HCT116 (cell line): ENCODE results near the gene RBM20.
"Not testable (repeated sequence)": the region's sequence is repeated elsewhere in the genome, so short reads cannot be mapped to it uniquely, and the experiment has no call there.

Experiments
- CBX3 ChIP-seq: IDR thresholded peaks from 2 replicates; pipeline ENCODE4 v1.6.1; 2012; ENCODE audit warnings: low read depth
- CEBPB ChIP-seq: IDR thresholded peaks from 2 replicates; pipeline ENCODE4 v1.6.1; 2012; ENCODE audit warnings: low read depth
- EZH2 ChIP-seq: fragments of 200-600 bp; sonication (generic); IDR thresholded peaks from 2 replicates; pipeline ENCODE4 v1.6.1; 2017; ENCODE audit warnings: antibody characterized with exemption, mixed run types
- JUND ChIP-seq: IDR thresholded peaks from 2 replicates; pipeline ENCODE4 v1.6.1; 2012
- POLR2A ChIP-seq: IDR thresholded peaks from 2 replicates; pipeline ENCODE4 v1.7.0; 2011; ENCODE audit warnings: borderline replicate concordance; ENCODE audit not compliant: insufficient read depth, insufficient read length; ENCODE audit errors: extremely low read depth
- SIN3A ChIP-seq: IDR thresholded peaks from 2 replicates; pipeline ENCODE4 v1.6.1; 2012; ENCODE audit warnings: low read depth
- YY1 ChIP-seq: IDR thresholded peaks from 2 replicates; pipeline ENCODE4 v1.6.1; 2011; ENCODE audit warnings: low read length, low read depth, moderate library complexity, mild to moderate bottlenecking; ENCODE audit not compliant: insufficient replicate concordance; ENCODE audit errors: extremely low read depth
- ZFX ChIP-seq: fragments of 450-650 bp; IDR thresholded peaks from 2 replicates; pipeline ENCODE4 v1.6.1; 2017
- ZNF274 ChIP-seq: fragments of 200-500 bp; sonication (Bioruptor generic); IDR thresholded peaks from 2 replicates; pipeline ENCODE4 v1.6.1; 2014; ENCODE audit warnings: mild to moderate bottlenecking, low read depth, low read length, inconsistent platforms
- TF ChIP-seq, protein P1 (sequence below), 3 experiments: fragments of 200-600 bp in 1 of 3; sonication (generic) in 1 of 3; IDR thresholded peaks in 2 of 3; conservative IDR thresholded peaks in 1 of 3; 2 replicates each; pipeline ENCODE4 v1.5.1; 2012 to 2017; ENCODE audit warnings: low read depth in 2 of 3, low read length in 2 of 3, antibody characterized with exemption in 1 of 3, borderline replicate concordance in 1 of 3, control low read depth in 1 of 3, mild to moderate bottlenecking in 1 of 3, mixed read lengths in 1 of 3, mixed run types in 1 of 3, moderate library complexity in 1 of 3; ENCODE audit not compliant: insufficient read depth in 1 of 3
- TF ChIP-seq, protein P2 (sequence below): IDR thresholded peaks from 2 replicates; pipeline ENCODE4 v1.6.1; 2012
- TF ChIP-seq, protein P3 (sequence below): IDR thresholded peaks from 2 replicates; pipeline ENCODE4 v1.6.1; 2012; ENCODE audit warnings: low read depth

DNA sequence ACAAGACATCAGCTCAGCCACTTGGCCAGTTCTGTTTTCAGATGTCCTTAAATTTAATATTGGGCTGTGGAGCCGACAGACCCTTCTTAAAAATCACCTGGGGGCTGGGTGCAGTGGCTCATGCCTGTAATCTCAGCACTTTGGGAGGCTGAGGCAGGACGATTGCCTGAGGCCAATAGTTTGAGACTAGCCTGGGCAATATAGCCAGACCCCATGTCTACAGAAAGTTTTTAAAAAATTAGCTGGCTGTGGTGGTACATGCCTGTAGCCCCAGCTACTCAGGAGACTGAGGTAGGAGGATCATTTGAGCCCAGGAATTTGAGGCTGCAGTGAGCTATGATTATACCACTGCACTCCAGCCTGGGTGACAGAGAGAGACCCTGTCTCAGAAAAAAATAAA is 22.1 kb downstream of the RBM20 start:
- TF ChIP-seq, protein P1, sequence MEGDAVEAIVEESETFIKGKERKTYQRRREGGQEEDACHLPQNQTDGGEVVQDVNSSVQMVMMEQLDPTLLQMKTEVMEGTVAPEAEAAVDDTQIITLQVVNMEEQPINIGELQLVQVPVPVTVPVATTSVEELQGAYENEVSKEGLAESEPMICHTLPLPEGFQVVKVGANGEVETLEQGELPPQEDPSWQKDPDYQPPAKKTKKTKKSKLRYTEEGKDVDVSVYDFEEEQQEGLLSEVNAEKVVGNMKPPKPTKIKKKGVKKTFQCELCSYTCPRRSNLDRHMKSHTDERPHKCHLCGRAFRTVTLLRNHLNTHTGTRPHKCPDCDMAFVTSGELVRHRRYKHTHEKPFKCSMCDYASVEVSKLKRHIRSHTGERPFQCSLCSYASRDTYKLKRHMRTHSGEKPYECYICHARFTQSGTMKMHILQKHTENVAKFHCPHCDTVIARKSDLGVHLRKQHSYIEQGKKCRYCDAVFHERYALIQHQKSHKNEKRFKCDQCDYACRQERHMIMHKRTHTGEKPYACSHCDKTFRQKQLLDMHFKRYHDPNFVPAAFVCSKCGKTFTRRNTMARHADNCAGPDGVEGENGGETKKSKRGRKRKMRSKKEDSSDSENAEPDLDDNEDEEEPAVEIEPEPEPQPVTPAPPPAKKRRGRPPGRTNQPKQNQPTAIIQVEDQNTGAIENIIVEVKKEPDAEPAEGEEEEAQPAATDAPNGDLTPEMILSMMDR (IDR thresholded peaks at IDR 0.05 in 2 of 3, conservative IDR thresholded peaks at IDR 0.05 in 1 of 3; ENCODE audit: borderline replicate concordance in 1 of 3, insufficient read depth in 1 of 3, low read depth in 2 of 3, low read length in 2 of 3) = not testable (repeated sequence)
- TF ChIP-seq SIN3A, YY1, POLR2A, ZNF274, CBX3, CEBPB, EZH2, JUND, ZFX: not testable (repeated sequence)
- TF ChIP-seq, protein P2, sequence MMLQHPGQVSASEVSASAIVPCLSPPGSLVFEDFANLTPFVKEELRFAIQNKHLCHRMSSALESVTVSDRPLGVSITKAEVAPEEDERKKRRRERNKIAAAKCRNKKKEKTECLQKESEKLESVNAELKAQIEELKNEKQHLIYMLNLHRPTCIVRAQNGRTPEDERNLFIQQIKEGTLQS = not testable (repeated sequence)
- TF ChIP-seq, protein P3, sequence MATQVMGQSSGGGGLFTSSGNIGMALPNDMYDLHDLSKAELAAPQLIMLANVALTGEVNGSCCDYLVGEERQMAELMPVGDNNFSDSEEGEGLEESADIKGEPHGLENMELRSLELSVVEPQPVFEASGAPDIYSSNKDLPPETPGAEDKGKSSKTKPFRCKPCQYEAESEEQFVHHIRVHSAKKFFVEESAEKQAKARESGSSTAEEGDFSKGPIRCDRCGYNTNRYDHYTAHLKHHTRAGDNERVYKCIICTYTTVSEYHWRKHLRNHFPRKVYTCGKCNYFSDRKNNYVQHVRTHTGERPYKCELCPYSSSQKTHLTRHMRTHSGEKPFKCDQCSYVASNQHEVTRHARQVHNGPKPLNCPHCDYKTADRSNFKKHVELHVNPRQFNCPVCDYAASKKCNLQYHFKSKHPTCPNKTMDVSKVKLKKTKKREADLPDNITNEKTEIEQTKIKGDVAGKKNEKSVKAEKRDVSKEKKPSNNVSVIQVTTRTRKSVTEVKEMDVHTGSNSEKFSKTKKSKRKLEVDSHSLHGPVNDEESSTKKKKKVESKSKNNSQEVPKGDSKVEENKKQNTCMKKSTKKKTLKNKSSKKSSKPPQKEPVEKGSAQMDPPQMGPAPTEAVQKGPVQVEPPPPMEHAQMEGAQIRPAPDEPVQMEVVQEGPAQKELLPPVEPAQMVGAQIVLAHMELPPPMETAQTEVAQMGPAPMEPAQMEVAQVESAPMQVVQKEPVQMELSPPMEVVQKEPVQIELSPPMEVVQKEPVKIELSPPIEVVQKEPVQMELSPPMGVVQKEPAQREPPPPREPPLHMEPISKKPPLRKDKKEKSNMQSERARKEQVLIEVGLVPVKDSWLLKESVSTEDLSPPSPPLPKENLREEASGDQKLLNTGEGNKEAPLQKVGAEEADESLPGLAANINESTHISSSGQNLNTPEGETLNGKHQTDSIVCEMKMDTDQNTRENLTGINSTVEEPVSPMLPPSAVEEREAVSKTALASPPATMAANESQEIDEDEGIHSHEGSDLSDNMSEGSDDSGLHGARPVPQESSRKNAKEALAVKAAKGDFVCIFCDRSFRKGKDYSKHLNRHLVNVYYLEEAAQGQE = not testable (repeated sequence)
